ENCODE results near the gene NAA40.

- TF ChIP-seq POLR2A (IDR thresholded peaks at IDR 0.05) = no peak
- TF ChIP-seq, protein P1, sequence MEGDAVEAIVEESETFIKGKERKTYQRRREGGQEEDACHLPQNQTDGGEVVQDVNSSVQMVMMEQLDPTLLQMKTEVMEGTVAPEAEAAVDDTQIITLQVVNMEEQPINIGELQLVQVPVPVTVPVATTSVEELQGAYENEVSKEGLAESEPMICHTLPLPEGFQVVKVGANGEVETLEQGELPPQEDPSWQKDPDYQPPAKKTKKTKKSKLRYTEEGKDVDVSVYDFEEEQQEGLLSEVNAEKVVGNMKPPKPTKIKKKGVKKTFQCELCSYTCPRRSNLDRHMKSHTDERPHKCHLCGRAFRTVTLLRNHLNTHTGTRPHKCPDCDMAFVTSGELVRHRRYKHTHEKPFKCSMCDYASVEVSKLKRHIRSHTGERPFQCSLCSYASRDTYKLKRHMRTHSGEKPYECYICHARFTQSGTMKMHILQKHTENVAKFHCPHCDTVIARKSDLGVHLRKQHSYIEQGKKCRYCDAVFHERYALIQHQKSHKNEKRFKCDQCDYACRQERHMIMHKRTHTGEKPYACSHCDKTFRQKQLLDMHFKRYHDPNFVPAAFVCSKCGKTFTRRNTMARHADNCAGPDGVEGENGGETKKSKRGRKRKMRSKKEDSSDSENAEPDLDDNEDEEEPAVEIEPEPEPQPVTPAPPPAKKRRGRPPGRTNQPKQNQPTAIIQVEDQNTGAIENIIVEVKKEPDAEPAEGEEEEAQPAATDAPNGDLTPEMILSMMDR (IDR thresholded peaks at IDR 0.05) = no peak
- TF ChIP-seq POLR2AphosphoS5 (IDR thresholded peaks at IDR 0.05) = no peak
Measured at GRCh38 chr11:63998558-63999348, 60.0 kb downstream of the NAA40 start.
